ENCODE measurements around the gene MORN5. TPM values are rescaled to one million over a fixed set of nuclear protein-coding genes. Genes with fewer than 3 reads are reported as not detected.

Gene MORN5
- total and polyA plus RNA-seq, 10 of the 15 experiments (the other 5 are each of a cell fraction or from before 2014, with no cell fraction given) = not detected

- no peak for TF ChIP-seq ZNF687 (IDR thresholded peaks at IDR 0.05)
These were observed 42.4 kb downstream of the MORN5 start (continued) for GRCh38 chr9:122202111-122202510.

GRCh38 chr9:122204055-122204454 lies 44.3 kb downstream of the MORN5 start:
- no peak for TF ChIP-seq JUND (IDR thresholded peaks at IDR 0.05; ENCODE audit: low read depth, low read length)
- no peak for TF ChIP-seq SRF (IDR thresholded peaks at IDR 0.05; ENCODE audit: low read depth in 2 of 2, low read length in 2 of 2)
- no peak for TF ChIP-seq RCOR1 (conservative IDR thresholded peaks at IDR 0.05; ENCODE audit: low read depth, low read length)
- TF ChIP-seq EGR1 (IDR thresholded peaks at IDR 0.05; ENCODE audit: borderline replicate concordance in 1 of 2, low read depth in 2 of 2, low read length in 2 of 2) = no peak
- no peak for TF ChIP-seq IKZF1 (conservative IDR thresholded peaks at IDR 0.05)
- no peak for TF ChIP-seq KAT2A (conservative IDR thresholded peaks at IDR 0.05; ENCODE audit: control insufficient read depth, low read depth, low read length)
- no peak for TF ChIP-seq SREBF1 (IDR thresholded peaks at IDR 0.05; ENCODE audit: low read length)
- no peak for TF ChIP-seq SPI1 (IDR thresholded peaks at IDR 0.05; ENCODE audit: borderline replicate concordance, insufficient read depth, low read depth, low read length)
- TF ChIP-seq EED (IDR thresholded peaks at IDR 0.05; ENCODE audit: low read depth) = no peak
- TF ChIP-seq IKZF2 (IDR thresholded peaks at IDR 0.05) = no peak
- TF ChIP-seq GATAD2B (conservative IDR thresholded peaks at IDR 0.05; ENCODE audit: low read depth) = no peak
- no peak for TF ChIP-seq POLR2AphosphoS5 (IDR thresholded peaks at IDR 0.05; ENCODE audit: low read length)
- no peak for TF ChIP-seq PAX8 (IDR thresholded peaks at IDR 0.05)
- FAIRE-seq (no peak), ATAC-seq (no peak), DNase-seq (ENCODE audit: low read depth, low spot score) (no peak)
- in situ Hi-C loops (cut with MboI) (no loop called here), intact Hi-C loops (cut with micrococcal nuclease; ENCODE audit: unreplicated experiment) (no loop called here)
- Histone ChIP-seq H3K79me2 (ENCODE audit: control insufficient read depth, insufficient read depth, low read length) (no peaks in the 10 kb centered on the region), H3K36me3 (ENCODE audit: control insufficient read depth in 2 of 2, insufficient read depth in 2 of 2, low read length in 1 of 2) (no peaks in the 10 kb centered on the region), H3K27ac (ENCODE audit: control insufficient read depth, insufficient read depth) (no peak overlapping the region), H3K9ac (ENCODE audit: control insufficient read depth, insufficient read depth, low read length) (no peak overlapping the region), H4K20me1 (ENCODE audit: control insufficient read depth, insufficient read depth) (no peaks in the 10 kb centered on the region), H3K4me3 (no peak overlapping the region), H2AFZ (ENCODE audit: control insufficient read depth, low read depth, low read length) (no peak overlapping the region), H3K27me3 (replicated peaks in 1 of 2; ENCODE audit: control insufficient read depth in 2 of 2, insufficient read depth in 2 of 2, low read length in 1 of 2) (no peaks in the 10 kb centered on the region; a peak in 1 of 4 replicates), H3K9me3 (replicated peaks; ENCODE audit: control insufficient read depth, insufficient read depth, low read length) (no peaks in the 10 kb centered on the region), H3K4me1 (ENCODE audit: control insufficient read depth, insufficient read depth, low read length) (no peaks in the 10 kb centered on the region), H3K4me2 (ENCODE audit: control insufficient read depth, insufficient read depth) (no peak overlapping the region)
- ChIA-PET CTCF (interaction anchor here (0.8 kb wide), 1 partner anchor 12 kb away, joined by 3 read pairs; no protein-coding TSS in a partner anchor), RAD21 (ENCODE audit: unreplicated experiment) (no interaction called here), POLR2A (no interaction called here), SMC1A (ENCODE audit: uncharacterized antibody, unreplicated experiment) (no interaction called here)
- WGBS (ENCODE audit: insufficient coverage, insufficient replicate concordance, low lambda C conversion rate, missing lambda C conversion rate) = 53% methylated on average over 5 of the region's 5 CpGs
- BruUV-seq (replicated peaks) = no TSS peak

Measured in GM12878 (cell line).